GM12878 (cell line): ENCODE measurements around the gene FZR1. TPM values are rescaled to one million over a fixed set of nuclear protein-coding genes. Genes with fewer than 3 reads are reported as not detected.

Source experiments
- ATAC-seq: fragments of 200-7000 bp; cut with Tn5 transposase; 3 replicates; pipeline ENCODE4 v1.9.1; 2020; ENCODE audit warnings: mild to moderate bottlenecking, moderate library complexity
- BruUV-seq: library from RNA; stranded (reverse); fragments of 400-500 nt; replicated peaks from 2 replicates; lab custom pipeline; 2021; lab: Mats Ljungman, UMichigan
- CTCF ChIA-PET: fragments of 300-600 bp; sonication (Branson Sonifier 250); formaldehyde crosslinking; extraction: SDS; loops from one replicate; lab custom pipeline; 2021; ENCODE audit warnings: inconsistent platforms; lab: Yijun Ruan, JAX
- POLR2A ChIA-PET: fragments of 350-600 bp; formaldehyde crosslinking; extraction: SDS; loops from one replicate; lab custom pipeline; 2021; ENCODE audit warnings: inconsistent platforms; lab: Charles Lee
- RAD21 ChIA-PET: fragments of 300-600 bp; sonication (Branson Sonifier 250); formaldehyde crosslinking; loops from one replicate; lab custom pipeline; 2023; ENCODE audit warnings: antibody characterized with exemption; ENCODE audit not compliant: unreplicated experiment; lab: Charles Lee
- SMC1A ChIA-PET: fragments of 300-600 bp; sonication (Branson Sonifier 250); formaldehyde crosslinking; loops from one replicate; lab custom pipeline; 2023; ENCODE audit not compliant: unreplicated experiment, uncharacterized antibody; lab: Charles Lee
- DNase-seq: peaks from one replicate; pipeline ENCODE4 v3.0.0-alpha.2; 2011; ENCODE audit warnings: low read depth, low spot score
- FAIRE-seq: peaks from 3 replicates; lab custom pipeline; 2011; peaks lifted over from hg19 to GRCh38; lab: Jason Lieb, UNC
- H2AFZ ChIP-seq: 2 replicates; pipeline ENCODE4 v1.6.0; 2011; ENCODE audit warnings: low read depth, low read length, control low read depth; ENCODE audit not compliant: control insufficient read depth
- H3K27ac ChIP-seq: 2 replicates; pipeline ENCODE4 v1.5.1; 2011; ENCODE audit warnings: control low read depth; ENCODE audit not compliant: control insufficient read depth, insufficient read depth
- H3K27me3 ChIP-seq, 2 experiments: replicated peaks in 1 of 2; 2 replicates each; pipeline versions ENCODE4 v1.6.0 to v1.6.1; 2011; ENCODE audit warnings: low read length in 1 of 2; ENCODE audit not compliant: control insufficient read depth in 2 of 2, insufficient read depth in 2 of 2
- H3K36me3 ChIP-seq, 2 experiments: 2 replicates each; pipeline ENCODE4 v1.5.1; 2011; ENCODE audit warnings: low read length in 1 of 2; ENCODE audit not compliant: control insufficient read depth in 2 of 2, insufficient read depth in 2 of 2
- H3K4me1 ChIP-seq: 2 replicates; pipeline ENCODE4 v1.6.1; 2011; ENCODE audit warnings: mild to moderate bottlenecking, low read length, moderate library complexity, mixed read lengths; ENCODE audit not compliant: control insufficient read depth, insufficient read depth
- H3K4me2 ChIP-seq: 2 replicates; pipeline ENCODE4 v1.6.0; 2011; ENCODE audit warnings: control low read depth; ENCODE audit not compliant: control insufficient read depth, insufficient read depth
- H3K4me3 ChIP-seq: fragments of 200-600 bp; sonication (generic); 2 replicates; pipeline ENCODE4 v1.5.1; 2016
- H3K79me2 ChIP-seq: 2 replicates; pipeline ENCODE4 v1.6.0; 2011; ENCODE audit warnings: low read length; ENCODE audit not compliant: control insufficient read depth, insufficient read depth
- H3K9ac ChIP-seq: 2 replicates; pipeline ENCODE4 v1.8.0; 2011; ENCODE audit warnings: low read length, control low read depth, mixed read lengths; ENCODE audit not compliant: control insufficient read depth, insufficient read depth
- H3K9me3 ChIP-seq: replicated peaks from 3 replicates; pipeline ENCODE4 v1.5.1; 2011; ENCODE audit warnings: mild to moderate bottlenecking, low read length; ENCODE audit not compliant: control insufficient read depth, insufficient read depth
- H4K20me1 ChIP-seq: 2 replicates; pipeline ENCODE4 v1.6.0; 2011; ENCODE audit not compliant: control insufficient read depth, insufficient read depth
- CHD1 ChIP-seq: IDR thresholded peaks from 2 replicates; pipeline ENCODE4 v1.6.1; 2012; ENCODE audit warnings: low read depth, low read length, improper control_type of control experiment
- FOXM1 ChIP-seq: IDR thresholded peaks from 2 replicates; pipeline ENCODE4 v1.6.1; 2012; ENCODE audit warnings: low read depth, mild to moderate bottlenecking, inconsistent platforms, low read length, moderate library complexity
- PAX5 ChIP-seq: IDR thresholded peaks from 2 replicates; pipeline ENCODE4 v1.6.1; 2011; ENCODE audit warnings: low read depth, low read length, borderline replicate concordance
- RUNX3 ChIP-seq: IDR thresholded peaks from 2 replicates; pipeline ENCODE4 v1.6.1; 2012; ENCODE audit warnings: low read length, inconsistent platforms
- ZNF274 ChIP-seq: IDR thresholded peaks from one replicate; pipeline ENCODE4 v1.8.0; 2011; ENCODE audit not compliant: insufficient read length, insufficient read depth
- ZNF384 ChIP-seq: IDR thresholded peaks from 2 replicates; pipeline ENCODE4 v1.6.1; 2012; ENCODE audit warnings: low read depth, mild to moderate bottlenecking, low read length, improper control_type of control experiment, borderline replicate concordance
- WGBS: methylation state at CpG from one replicate; pipeline ENCODE4 v1.1.6; 2016; ENCODE audit warnings: low lambda C conversion rate; ENCODE audit not compliant: insufficient replicate concordance, insufficient coverage; ENCODE audit errors: missing lambda C conversion rate; 5-methylcytosine and 5-hydroxymethylcytosine counted together
- in situ Hi-C: fragments of 300-500 bp; cut with MboI; formaldehyde crosslinking; loops from 9 replicates; pipeline ENCODE4 v1.14.3; 2018; ENCODE audit warnings: mixed read lengths
- intact Hi-C: fragments of 100-400 bp; cut with micrococcal nuclease; formaldehyde crosslinking; loops from one replicate; pipeline ENCODE4 v1.14.2; 2022; ENCODE audit not compliant: unreplicated experiment
- polyA plus RNA-seq, 11 experiments: library from polyadenylated mRNA; depleted of rRNA in 4 of 11; unstranded in 6 of 11; stranded (reverse) in 5 of 11; fragments of >200 nt; fragmentation: Nextera tagmentation in 4 of 11; fragmentation: Illumina TruSeq in 1 of 11; extraction: Ambion mirVana in 4 of 11; extraction: Trizol in 1 of 11; gene quantifications; 1 replicate in 1 of 11; 2 replicates in 10 of 11; pipeline versions ENCODE4 v1.2.1 to v1.2.3, GENCODE V29; 2011 to 2016; ENCODE audit warnings: inconsistent platforms in 2 of 11, missing spikeins in 2 of 11, low read depth in 1 of 11
- total RNA-seq, 4 experiments: library from RNA; depleted of rRNA in 3 of 4; stranded (reverse); fragments of >200 nt in 3 of 4; fragmentation: Illumina TruSeq in 1 of 4; extraction: Trizol in 1 of 4; gene quantifications; 2 replicates each; pipeline versions ENCODE4 v1.2.1 to v1.2.3, GENCODE V29; 2013 to 2021
- TF ChIP-seq, protein P1 (sequence below): fragments of 450-650 bp; formaldehyde crosslinking; IDR thresholded peaks from 2 replicates; pipeline ENCODE4 v1.4.0; 2020; ENCODE audit warnings: mild to moderate bottlenecking, moderate library complexity
- TF ChIP-seq, protein P2 (sequence below): fragments of 450-650 bp; IDR thresholded peaks from 2 replicates; pipeline ENCODE4 v1.6.1; 2016; ENCODE audit warnings: mild to moderate bottlenecking, moderate library complexity, borderline replicate concordance

FZR1 gene
- total and polyA plus RNA-seq, 10 of the 15 experiments (the other 5 are each of a cell fraction or from before 2014, with no cell fraction given), result 0.11 to 44.2 (median 29.3) TPM

DNA sequence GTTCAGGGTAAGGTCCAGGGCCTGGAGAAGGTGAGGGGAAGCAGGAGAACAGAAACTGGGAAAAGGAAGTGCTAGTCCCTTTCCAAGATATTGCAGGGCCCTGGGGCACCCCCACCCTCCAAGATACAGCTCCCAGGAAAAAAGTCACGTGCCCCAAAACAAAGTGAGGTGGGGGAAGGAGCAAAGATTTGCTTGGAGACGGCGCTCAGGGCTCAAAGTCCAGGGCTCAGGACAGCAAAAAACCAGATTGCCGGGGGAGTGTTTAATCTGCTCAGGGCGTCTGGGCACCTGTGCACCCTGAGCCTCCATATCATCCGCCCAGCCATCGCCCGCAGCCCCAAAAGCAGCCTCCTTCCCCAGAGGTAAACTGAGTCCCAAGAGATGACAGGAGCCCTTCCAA, 32.1 kb upstream of the FZR1 start:
- Histone ChIP-seq H3K27ac (no peak overlapping the region), H3K27me3 (no peaks in the 10 kb centered on the region), H3K4me1 (no peaks in the 10 kb centered on the region), H4K20me1 (peaks cover 2% of the 10 kb centered on the region; the same call in 1 of the 2 replicates), H3K79me2 (no peaks in the 10 kb centered on the region), H3K9ac (no peak overlapping the region), H3K9me3 (no peaks in the 10 kb centered on the region; the same call in 2 of the 3 replicates), H3K4me3 (no peak overlapping the region), H2AFZ (no peak overlapping the region), H3K36me3 (no peaks in the 10 kb centered on the region)
- DNase-seq, result no peak
- no peak for FAIRE-seq
- ChIA-PET RAD21 (no interaction called here), CTCF (interaction anchor here (0.7 to 1.8 kb wide), 2 partner anchors 35 to 144 kb away, joined by 3 to 6 read pairs; no protein-coding TSS in a partner anchor)
- intact Hi-C loops, result no loop called here
- TF ChIP-seq ZNF384 (no peak), FOXM1 (no peak), RUNX3 (no peak), CHD1 (no peak), PAX5 (no peak), ZNF274 (no peak)
- TF ChIP-seq, protein P1, sequence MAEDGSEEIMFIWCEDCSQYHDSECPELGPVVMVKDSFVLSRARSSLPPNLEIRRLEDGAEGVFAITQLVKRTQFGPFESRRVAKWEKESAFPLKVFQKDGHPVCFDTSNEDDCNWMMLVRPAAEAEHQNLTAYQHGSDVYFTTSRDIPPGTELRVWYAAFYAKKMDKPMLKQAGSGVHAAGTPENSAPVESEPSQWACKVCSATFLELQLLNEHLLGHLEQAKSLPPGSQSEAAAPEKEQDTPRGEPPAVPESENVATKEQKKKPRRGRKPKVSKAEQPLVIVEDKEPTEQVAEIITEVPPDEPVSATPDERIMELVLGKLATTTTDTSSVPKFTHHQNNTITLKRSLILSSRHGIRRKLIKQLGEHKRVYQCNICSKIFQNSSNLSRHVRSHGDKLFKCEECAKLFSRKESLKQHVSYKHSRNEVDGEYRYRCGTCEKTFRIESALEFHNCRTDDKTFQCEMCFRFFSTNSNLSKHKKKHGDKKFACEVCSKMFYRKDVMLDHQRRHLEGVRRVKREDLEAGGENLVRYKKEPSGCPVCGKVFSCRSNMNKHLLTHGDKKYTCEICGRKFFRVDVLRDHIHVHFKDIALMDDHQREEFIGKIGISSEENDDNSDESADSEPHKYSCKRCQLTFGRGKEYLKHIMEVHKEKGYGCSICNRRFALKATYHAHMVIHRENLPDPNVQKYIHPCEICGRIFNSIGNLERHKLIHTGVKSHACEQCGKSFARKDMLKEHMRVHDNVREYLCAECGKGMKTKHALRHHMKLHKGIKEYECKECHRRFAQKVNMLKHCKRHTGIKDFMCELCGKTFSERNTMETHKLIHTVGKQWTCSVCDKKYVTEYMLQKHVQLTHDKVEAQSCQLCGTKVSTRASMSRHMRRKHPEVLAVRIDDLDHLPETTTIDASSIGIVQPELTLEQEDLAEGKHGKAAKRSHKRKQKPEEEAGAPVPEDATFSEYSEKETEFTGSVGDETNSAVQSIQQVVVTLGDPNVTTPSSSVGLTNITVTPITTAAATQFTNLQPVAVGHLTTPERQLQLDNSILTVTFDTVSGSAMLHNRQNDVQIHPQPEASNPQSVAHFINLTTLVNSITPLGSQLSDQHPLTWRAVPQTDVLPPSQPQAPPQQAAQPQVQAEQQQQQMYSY (CRISPR knock-in tag), result no peak
- TF ChIP-seq, protein P2, sequence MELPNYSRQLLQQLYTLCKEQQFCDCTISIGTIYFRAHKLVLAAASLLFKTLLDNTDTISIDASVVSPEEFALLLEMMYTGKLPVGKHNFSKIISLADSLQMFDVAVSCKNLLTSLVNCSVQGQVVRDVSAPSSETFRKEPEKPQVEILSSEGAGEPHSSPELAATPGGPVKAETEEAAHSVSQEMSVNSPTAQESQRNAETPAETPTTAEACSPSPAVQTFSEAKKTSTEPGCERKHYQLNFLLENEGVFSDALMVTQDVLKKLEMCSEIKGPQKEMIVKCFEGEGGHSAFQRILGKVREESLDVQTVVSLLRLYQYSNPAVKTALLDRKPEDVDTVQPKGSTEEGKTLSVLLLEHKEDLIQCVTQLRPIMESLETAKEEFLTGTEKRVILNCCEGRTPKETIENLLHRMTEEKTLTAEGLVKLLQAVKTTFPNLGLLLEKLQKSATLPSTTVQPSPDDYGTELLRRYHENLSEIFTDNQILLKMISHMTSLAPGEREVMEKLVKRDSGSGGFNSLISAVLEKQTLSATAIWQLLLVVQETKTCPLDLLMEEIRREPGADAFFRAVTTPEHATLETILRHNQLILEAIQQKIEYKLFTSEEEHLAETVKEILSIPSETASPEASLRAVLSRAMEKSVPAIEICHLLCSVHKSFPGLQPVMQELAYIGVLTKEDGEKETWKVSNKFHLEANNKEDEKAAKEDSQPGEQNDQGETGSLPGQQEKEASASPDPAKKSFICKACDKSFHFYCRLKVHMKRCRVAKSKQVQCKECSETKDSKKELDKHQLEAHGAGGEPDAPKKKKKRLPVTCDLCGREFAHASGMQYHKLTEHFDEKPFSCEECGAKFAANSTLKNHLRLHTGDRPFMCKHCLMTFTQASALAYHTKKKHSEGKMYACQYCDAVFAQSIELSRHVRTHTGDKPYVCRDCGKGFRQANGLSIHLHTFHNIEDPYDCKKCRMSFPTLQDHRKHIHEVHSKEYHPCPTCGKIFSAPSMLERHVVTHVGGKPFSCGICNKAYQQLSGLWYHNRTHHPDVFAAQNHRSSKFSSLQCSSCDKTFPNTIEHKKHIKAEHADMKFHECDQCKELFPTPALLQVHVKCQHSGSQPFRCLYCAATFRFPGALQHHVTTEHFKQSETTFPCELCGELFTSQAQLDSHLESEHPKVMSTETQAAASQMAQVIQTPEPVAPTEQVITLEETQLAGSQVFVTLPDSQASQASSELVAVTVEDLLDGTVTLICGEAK, result no peak
- TF ChIP-seq, all 136 proteins: peak for 0
- ChIA-PET POLR2A (no interaction called here), SMC1A (no interaction called here)
- BruUV-seq, result no TSS peak
- no peak for ATAC-seq
- in situ Hi-C loops, result loop anchor here (5.0 kb wide), 1 partner anchor 147 kb away; no protein-coding TSS in a partner anchor
- WGBS, result 59% methylated on average over 8 of the region's 8 CpGs
- H3K4me2 ChIP-seq, result no peak overlapping the region
